ENCODE data around the gene POU2F1.
"Not testable (repeated sequence)": the region's sequence is repeated elsewhere in the genome, so short reads cannot be mapped to it uniquely, and the experiment has no call there.

Gene POU2F1

GRCh38 chr1:167231873-167232450 lies 11.3 kb downstream of the POU2F1 start:
- no peak for DNase-seq

GRCh38 chr1:167232801-167233200 lies 12.1 kb downstream of the POU2F1 start:
- DNase-seq: no peak

GRCh38 chr1:167233373-167233772 lies 12.7 kb downstream of the POU2F1 start:
- no peak for DNase-seq

- DNase-seq: no peak
These were observed 16.3 kb downstream of the POU2F1 start for GRCh38 chr1:167237000-167237399.

GRCh38 chr1:167238713-167239112 lies 18.0 kb downstream of the POU2F1 start:
- no peak for DNase-seq

GRCh38 chr1:167239257-167239656 lies 18.6 kb downstream of the POU2F1 start:
- DNase-seq: no peak

GRCh38 chr1:167244244-167244643 lies 23.6 kb downstream of the POU2F1 start:
- DNase-seq: no peak

- not testable (repeated sequence) for DNase-seq
These were observed 24.5 kb downstream of the POU2F1 start for GRCh38 chr1:167245168-167245567.

- DNase-seq: no peak
These were observed 26.3 kb downstream of the POU2F1 start for GRCh38 chr1:167246971-167247370.

- DNase-seq: no peak
These were observed 27.1 kb downstream of the POU2F1 start for GRCh38 chr1:167247754-167248153.

GRCh38 chr1:167248707-167249642 lies 28.3 kb downstream of the POU2F1 start:
- DNase-seq: no peak

GRCh38 chr1:167249702-167250101 lies 29.0 kb downstream of the POU2F1 start:
- DNase-seq: no peak

GRCh38 chr1:167250482-167250881 lies 29.8 kb downstream of the POU2F1 start:
- no peak for DNase-seq

- no peak for DNase-seq
These were observed 30.8 kb downstream of the POU2F1 start for GRCh38 chr1:167251472-167251871.

- DNase-seq: no peak
These were observed 32.3 kb downstream of the POU2F1 start for GRCh38 chr1:167252986-167253385.

- DNase-seq: no peak
These were observed 38.2 kb downstream of the POU2F1 start for GRCh38 chr1:167258858-167259257.

GRCh38 chr1:167262836-167263235 lies 42.1 kb downstream of the POU2F1 start:
- no peak for DNase-seq

GRCh38 chr1:167263344-167263743 lies 42.7 kb downstream of the POU2F1 start:
- DNase-seq: no peak

GRCh38 chr1:167263819-167264464 lies 43.3 kb downstream of the POU2F1 start:
- DNase-seq: no peak

GRCh38 chr1:167266965-167267364 lies 46.3 kb downstream of the POU2F1 start:
- no peak for DNase-seq

- no peak for DNase-seq
These were observed 47.7 kb downstream of the POU2F1 start for GRCh38 chr1:167268347-167268787.

- DNase-seq: no peak
These were observed 49.8 kb downstream of the POU2F1 start for GRCh38 chr1:167270349-167271092.
